NCI-H2227 (cell line): ENCODE data around the gene CLCN4.

ENCODE experiments used
- DNase-seq: peaks from one replicate; lab custom pipeline; 2025; ENCODE audit not compliant: unreplicated experiment; lab: John Stamatoyannopoulos, UW

CLCN4 gene

GRCh38 chrX:10156199-10157031 is at the start of gene CLCN4:
Gene CLCN4, plus strand, starts transcription at chrX:10156975. Its CDS starts 28,058 bp downstream, at chrX:10185033.
- DNase-seq: peak; percentile 74

GRCh38 chrX:10107483-10107882 is 49.3 kb upstream of the CLCN4 start:
- DNase-seq: no peak

GRCh38 chrX:10108288-10108687 is 48.5 kb upstream of the CLCN4 start:
- no peak for DNase-seq

- DNase-seq: no peak
Measured at GRCh38 chrX:10109695-10110094, 47.1 kb upstream of the CLCN4 start.

GRCh38 chrX:10110316-10110935 is 46.3 kb upstream of the CLCN4 start:
- DNase-seq: no peak

- no peak for DNase-seq
Measured at GRCh38 chrX:10110984-10111363, 45.8 kb upstream of the CLCN4 start.

GRCh38 chrX:10111364-10112148 is 45.2 kb upstream of the CLCN4 start:
- DNase-seq: no peak

- no peak for DNase-seq
Measured at GRCh38 chrX:10112510-10112909, 44.3 kb upstream of the CLCN4 start.

GRCh38 chrX:10115082-10115481 is 41.7 kb upstream of the CLCN4 start:
- DNase-seq: no peak

GRCh38 chrX:10117301-10117700 is 39.5 kb upstream of the CLCN4 start:
- no peak for DNase-seq

- DNase-seq: no peak
Measured at GRCh38 chrX:10117864-10118377, 38.9 kb upstream of the CLCN4 start.

- DNase-seq: no peak
Measured at GRCh38 chrX:10118530-10118929, 38.2 kb upstream of the CLCN4 start.

GRCh38 chrX:10119399-10119990 is 37.3 kb upstream of the CLCN4 start:
- peak; percentile 93 for DNase-seq

- DNase-seq: no peak
Measured at GRCh38 chrX:10120331-10120730, 36.4 kb upstream of the CLCN4 start.

GRCh38 chrX:10120828-10121227 is 35.9 kb upstream of the CLCN4 start:
- no peak for DNase-seq

GRCh38 chrX:10121787-10122186 is 35.0 kb upstream of the CLCN4 start:
- no peak for DNase-seq

GRCh38 chrX:10124506-10125247 is 32.1 kb upstream of the CLCN4 start:
- no peak for DNase-seq

- no peak for DNase-seq
Measured at GRCh38 chrX:10125248-10125615, 31.5 kb upstream of the CLCN4 start.

- DNase-seq: no peak
Measured at GRCh38 chrX:10126044-10126443, 30.7 kb upstream of the CLCN4 start.

- no peak for DNase-seq
Measured at GRCh38 chrX:10126834-10127233, 29.9 kb upstream of the CLCN4 start.

- DNase-seq: no peak
Measured at GRCh38 chrX:10128386-10128785, 28.4 kb upstream of the CLCN4 start.
